HG03378 (cell line): ENCODE measurements around the gene MPI.

ENCODE experiments used
- ATAC-seq: cut with Tn5 transposase; IDR thresholded peaks from one replicate; pipeline ENCODE4 v1.9.1; 2021; ENCODE audit warnings: mild to moderate bottlenecking, moderate library complexity; ENCODE audit not compliant: unreplicated experiment

MPI gene

GRCh38 chr15:74889883-74890664, at the start of gene MPI:
MPI (plus strand) TSS chr15:74890042; CDS start chr15:74890074, 32 bp downstream.
- ATAC-seq, result peak; percentile 68

GRCh38 chr15:74840851-74841775, 48.7 kb upstream of the MPI start:
- ATAC-seq, result no peak

GRCh38 chr15:74841891-74842373, 47.9 kb upstream of the MPI start:
- ATAC-seq, result no peak

GRCh38 chr15:74842581-74843444, 47.0 kb upstream of the MPI start, which contains the start of gene ULK3:
ULK3 (minus strand) TSS chr15:74843156; CDS start chr15:74843105, 51 bp downstream.
- ATAC-seq, result peak; percentile 50

DNA sequence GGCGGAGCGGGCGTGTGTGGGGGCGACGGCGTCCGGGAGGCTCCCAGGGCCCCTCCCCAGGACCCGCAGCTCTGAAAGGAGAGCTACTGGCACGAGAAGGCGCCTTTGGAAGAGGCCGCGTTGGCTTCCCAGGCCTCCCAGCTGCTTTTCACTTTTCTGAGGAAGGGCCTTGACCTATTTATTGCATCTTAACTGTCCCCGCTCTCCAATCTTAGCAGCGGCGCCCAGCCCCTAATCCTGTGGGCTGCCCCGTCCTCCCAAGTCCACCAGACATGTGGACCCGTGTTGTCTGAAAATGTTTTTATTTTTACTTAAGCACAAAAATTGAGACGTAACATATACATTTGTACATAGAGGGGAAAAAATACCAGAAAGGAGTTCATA, 46.4 kb upstream of the MPI start:
- peak; percentile 6 for ATAC-seq

GRCh38 chr15:74843891-74844299, 45.9 kb upstream of the MPI start:
- ATAC-seq, result no peak

- ATAC-seq, result no peak
Observed at GRCh38 chr15:74844319-74845207, 45.3 kb upstream of the MPI start.

GRCh38 chr15:74845208-74845568, 44.7 kb upstream of the MPI start:
- ATAC-seq, result no peak

GRCh38 chr15:74845581-74845980, 44.3 kb upstream of the MPI start:
- ATAC-seq, result no peak

DNA sequence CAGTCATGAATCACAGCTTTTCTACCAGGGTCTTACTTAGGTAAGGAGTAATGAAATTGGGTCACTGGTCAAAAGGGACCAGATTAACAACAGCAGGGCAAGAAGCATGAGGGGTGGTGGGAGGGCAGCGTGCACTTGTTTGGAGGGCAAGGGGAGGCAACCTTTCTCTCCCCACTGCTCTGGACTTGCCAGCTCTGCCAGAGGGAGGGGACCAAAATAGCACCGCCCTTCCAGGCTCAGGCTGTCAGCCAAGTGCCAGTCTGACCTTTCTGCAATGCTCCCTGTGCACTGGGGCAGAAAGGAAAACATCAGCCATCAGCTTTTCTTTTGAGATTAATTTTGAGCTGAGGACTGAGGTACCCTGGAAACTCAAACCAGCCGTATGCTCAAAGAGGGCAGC, 42.4 kb upstream of the MPI start:
- no peak for ATAC-seq

GRCh38 chr15:74850393-74850792, 39.4 kb upstream of the MPI start:
- ATAC-seq, result no peak

DNA sequence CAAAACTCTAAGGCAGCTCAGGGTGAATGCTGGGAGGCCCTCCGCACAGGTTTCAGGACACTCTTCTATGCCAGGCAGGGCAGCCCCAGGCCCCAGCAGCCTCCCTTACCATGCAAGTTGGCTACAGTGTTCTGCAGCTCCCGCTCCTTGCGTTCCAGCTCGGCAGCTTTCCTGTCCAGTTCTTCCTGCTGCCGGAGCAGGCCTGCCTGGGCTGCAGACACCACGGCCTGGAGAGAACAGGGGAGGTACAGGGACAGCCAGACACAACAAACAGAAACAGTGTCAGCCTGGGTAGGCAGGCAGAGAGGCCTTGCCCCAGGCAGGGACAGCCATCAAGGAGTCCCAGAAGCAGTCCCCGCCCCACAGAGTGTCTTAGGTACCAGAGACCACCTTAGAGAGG, 37.9 kb upstream of the MPI start:
- ATAC-seq, result no peak

DNA sequence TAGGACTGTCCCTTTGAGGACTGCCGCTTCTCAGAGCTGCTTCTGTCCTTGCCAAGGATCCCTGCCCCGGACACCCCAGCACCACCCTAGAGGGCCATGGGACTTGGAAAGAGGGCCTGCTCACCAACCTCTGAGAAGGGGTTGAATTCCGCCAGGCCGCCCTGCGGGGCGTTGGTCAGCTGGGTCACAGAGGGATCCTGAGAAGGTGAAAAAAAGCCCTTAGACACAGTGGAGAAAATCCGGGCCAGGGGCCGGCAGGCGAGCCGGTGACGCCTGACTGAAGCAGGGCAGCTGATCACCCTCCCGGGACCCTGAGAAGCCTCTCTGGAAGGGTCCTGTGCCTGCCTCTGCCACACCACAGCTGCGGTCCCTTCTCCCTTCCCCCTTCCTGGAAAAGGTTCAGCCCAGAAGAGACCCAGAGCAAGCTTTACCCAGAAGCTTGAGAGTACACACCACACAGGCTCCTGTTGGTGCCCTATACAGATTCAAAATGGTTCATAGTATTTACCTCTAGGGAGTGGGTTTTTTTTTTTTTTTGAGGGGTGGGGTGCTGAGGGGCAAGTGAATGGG, 35.3 kb upstream of the MPI start:
- ATAC-seq, result no peak

DNA sequence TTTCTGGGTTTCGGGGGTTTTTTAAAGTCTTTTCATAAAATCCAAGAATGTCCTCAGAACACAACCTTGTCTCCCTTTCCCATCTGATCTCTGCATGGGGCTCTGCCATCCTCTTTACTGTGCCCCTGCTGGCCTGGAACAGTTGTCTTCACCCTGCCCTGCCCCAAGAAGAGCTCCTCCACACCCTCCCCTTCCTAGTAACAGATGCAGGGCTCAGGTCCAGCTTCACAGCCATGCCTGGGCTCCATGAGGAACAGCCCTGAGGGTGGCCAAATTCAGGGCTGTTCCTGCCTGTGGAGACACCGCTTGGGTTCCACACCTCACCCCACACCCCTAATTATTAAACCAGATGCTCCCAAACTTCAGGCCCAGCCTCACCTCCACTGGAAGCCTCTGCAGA, 34.0 kb upstream of the MPI start:
- ATAC-seq, result no peak

DNA sequence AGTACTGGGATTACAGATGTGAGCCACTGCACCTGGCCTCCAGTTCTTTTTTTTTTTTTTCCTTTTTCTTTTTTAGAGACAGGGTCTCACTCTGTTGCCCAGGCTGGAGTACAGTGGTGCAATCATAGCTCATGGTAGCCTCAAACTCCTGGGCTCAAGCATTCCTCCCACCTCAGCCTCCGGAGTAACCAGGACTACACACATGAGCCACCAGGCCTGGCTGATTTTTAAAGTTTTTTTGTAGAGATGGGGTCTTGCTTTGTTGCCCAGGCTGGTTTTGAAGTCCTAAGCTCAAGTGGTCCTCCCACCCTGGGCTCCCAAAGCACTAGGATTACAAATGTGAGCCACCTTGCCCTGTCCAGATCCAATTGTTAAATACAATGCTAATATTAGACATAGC, 33.3 kb upstream of the MPI start:
- ATAC-seq, result no peak

- ATAC-seq, result peak; percentile 62
Observed at GRCh38 chr15:74857082-74857655, 32.7 kb upstream of the MPI start.

DNA sequence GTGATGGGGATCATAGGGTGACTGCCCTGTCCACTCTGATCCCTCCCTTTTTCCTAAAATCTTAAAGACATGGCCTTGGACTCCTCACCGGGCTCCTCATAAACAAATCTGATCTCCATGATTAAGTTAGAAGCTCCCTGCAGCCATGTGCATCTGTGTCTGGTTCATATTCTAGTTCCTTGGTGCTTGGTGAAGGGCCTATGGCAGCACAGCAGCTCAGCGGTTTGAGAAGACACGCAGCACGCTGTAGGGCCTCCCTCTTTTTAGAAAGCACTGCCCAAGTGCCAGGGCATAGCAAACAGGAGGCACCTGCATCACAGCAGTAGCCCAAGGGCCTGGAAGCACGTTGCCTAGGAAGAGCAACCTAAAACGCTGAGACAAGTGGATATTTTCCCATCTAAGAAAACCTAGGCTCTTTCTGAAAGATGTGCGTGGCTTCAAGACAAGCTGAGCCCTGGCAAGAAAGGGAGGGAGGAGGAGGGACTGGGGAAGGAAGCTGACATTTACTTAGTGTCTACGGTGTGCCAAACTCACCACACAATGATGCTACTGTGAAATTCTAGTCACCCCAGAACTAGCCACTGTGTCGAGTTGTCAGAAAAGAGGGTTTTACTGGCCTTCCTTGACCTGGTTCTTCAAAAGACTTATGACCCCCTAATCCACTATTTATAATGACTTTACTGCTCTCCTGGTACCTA, 32.0 kb upstream of the MPI start:
- ATAC-seq, result peak; percentile 19

GRCh38 chr15:74858369-74858740, 31.5 kb upstream of the MPI start:
- no peak for ATAC-seq
